Fibroblast of mammary gland (primary cell): ENCODE measurements around the gene CDK4.

Experiments used
- DNase-seq: peaks from one replicate; pipeline ENCODE4 v3.0.0-alpha.2; 2010; ENCODE audit warnings: low read depth
- H3K4me3 ChIP-seq: 2 replicates; pipeline ENCODE4 v1.5.1; 2011; ENCODE audit warnings: low read depth, mild to moderate bottlenecking, low read length, moderate library complexity; ENCODE audit not compliant: control insufficient read depth
- CTCF ChIP-seq: conservative IDR thresholded peaks from 2 replicates; pipeline ENCODE4 v1.5.1; 2011; ENCODE audit warnings: low read depth, low read length, inconsistent platforms; ENCODE audit not compliant: control insufficient read depth, insufficient read depth

The CDK4 gene

GRCh38 chr12:57783466-57783801 lies 31.3 kb upstream of the CDK4 start:
- peak overlapping the region; percentile 100 for H3K4me3 ChIP-seq
- no peak for DNase-seq
- TF ChIP-seq CTCF: no peak

GRCh38 chr12:57782608-57783465 lies 30.7 kb upstream of the CDK4 start, which contains the start of gene TSFM:
TSS of gene TSFM (plus strand) at chr12:57782787. CDS start at chr12:57782802, 15 bp downstream.
- peak; percentile 82 for TF ChIP-seq CTCF
- DNase-seq: peak; percentile 93

GRCh38 chr12:57782243-57782607 lies 30.1 kb upstream of the CDK4 start:
- peak overlapping the region; percentile 100 for H3K4me3 ChIP-seq
- no peak for TF ChIP-seq CTCF

More at GRCh38 chr12:57782608-57783465, 30.7 kb upstream of the CDK4 start, which contains the start of gene TSFM:
- H3K4me3 ChIP-seq: peak within 1 kb of the TSS; percentile 100

GRCh38 chr12:57781801-57782200 lies 29.7 kb upstream of the CDK4 start:
- no peak overlapping the region for H3K4me3 ChIP-seq
- DNase-seq: no peak
- TF ChIP-seq CTCF: no peak

More at GRCh38 chr12:57782243-57782607, 30.1 kb upstream of the CDK4 start:
- DNase-seq: no peak

GRCh38 chr12:57781244-57781643 lies 29.1 kb upstream of the CDK4 start:
- H3K4me3 ChIP-seq: no peak overlapping the region
- DNase-seq: no peak

GRCh38 chr12:57780284-57780897 lies 28.3 kb upstream of the CDK4 start:
- TF ChIP-seq CTCF: no peak

More at GRCh38 chr12:57781244-57781643, 29.1 kb upstream of the CDK4 start:
- no peak for TF ChIP-seq CTCF

More at GRCh38 chr12:57780284-57780897, 28.3 kb upstream of the CDK4 start:
- no peak overlapping the region for H3K4me3 ChIP-seq
- DNase-seq: no peak
